NCI-H2081 treated with DMSO at 0.1 percent for 48 hours (cell line): ENCODE results near the gene BFSP2.
"Not testable (repeated sequence)": the region's sequence is repeated elsewhere in the genome, so short reads cannot be mapped to it uniquely, and the experiment has no call there.

Experiments used
- DNase-seq: peaks from one replicate; lab custom pipeline; 2025; lab: John Stamatoyannopoulos, UW

Gene BFSP2

DNA sequence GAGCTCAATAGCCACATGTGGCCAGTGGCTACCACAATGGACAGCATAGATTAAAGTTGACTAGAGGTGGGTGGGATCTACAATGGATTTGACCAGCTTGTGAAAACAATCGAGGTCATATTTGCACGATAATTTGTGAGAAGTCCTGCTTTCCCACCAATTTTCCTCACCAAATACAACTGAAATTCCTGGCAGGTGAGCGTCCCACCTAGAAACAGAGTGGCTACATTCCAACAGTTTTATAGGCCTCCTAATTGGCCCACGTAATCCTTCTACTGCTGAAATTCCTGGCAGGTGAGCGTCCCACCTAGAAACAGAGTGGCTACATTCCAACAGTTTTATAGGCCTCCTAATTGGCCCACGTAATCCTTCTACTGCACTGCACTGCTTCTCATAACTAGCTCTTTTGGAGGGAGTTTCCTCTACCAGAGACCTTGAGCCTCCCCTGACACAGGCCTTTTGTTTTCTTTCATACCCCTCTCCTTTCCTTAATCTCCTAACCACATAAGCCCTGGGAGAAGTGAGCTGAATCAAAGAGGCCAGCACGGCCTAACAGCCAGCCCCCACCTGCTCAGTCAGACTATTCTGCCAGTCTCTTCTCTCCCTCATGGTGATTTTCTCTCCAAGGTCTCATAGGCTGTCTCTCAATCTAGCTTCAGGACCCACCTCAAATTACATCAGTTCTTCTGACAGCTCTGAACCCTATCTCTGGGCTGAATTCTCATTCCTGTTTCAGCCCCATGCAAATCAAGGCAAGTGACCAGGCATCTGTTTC is 80.2 kb downstream of the BFSP2 start:
- DNase-seq: no peak

GRCh38 chr3:133482474-133482873 is 82.6 kb downstream of the BFSP2 start:
- DNase-seq: not testable (repeated sequence)

DNA sequence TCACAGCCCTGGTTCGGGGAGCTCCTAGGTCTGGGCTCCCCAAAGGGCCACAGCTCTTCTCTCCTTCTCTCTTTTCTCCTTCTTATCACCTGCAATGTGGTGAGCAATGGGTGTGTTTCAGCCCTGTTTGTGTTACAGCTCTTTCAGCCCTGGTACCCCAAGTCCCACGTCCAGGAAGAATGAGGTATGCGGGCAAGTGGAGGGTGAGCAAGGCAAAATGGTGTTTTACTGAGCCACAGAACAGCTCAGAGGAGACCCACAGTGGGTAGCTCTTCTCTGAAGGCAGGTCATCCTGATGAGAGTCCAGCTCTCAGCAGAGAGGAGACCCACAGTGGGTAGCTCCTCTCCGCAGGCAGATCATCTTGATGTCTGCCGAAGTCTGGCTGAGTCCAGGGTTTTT is 86.8 kb downstream of the BFSP2 start:
- DNase-seq: no peak

GRCh38 chr3:133487204-133487603 is 87.3 kb downstream of the BFSP2 start:
- no peak for DNase-seq

GRCh38 chr3:133487920-133488540 is 88.2 kb downstream of the BFSP2 start:
- no peak for DNase-seq

- no peak for DNase-seq
Measured at GRCh38 chr3:133488785-133489367, 89.0 kb downstream of the BFSP2 start.

- DNase-seq: no peak
Measured at GRCh38 chr3:133489466-133490085, 89.7 kb downstream of the BFSP2 start.

DNA sequence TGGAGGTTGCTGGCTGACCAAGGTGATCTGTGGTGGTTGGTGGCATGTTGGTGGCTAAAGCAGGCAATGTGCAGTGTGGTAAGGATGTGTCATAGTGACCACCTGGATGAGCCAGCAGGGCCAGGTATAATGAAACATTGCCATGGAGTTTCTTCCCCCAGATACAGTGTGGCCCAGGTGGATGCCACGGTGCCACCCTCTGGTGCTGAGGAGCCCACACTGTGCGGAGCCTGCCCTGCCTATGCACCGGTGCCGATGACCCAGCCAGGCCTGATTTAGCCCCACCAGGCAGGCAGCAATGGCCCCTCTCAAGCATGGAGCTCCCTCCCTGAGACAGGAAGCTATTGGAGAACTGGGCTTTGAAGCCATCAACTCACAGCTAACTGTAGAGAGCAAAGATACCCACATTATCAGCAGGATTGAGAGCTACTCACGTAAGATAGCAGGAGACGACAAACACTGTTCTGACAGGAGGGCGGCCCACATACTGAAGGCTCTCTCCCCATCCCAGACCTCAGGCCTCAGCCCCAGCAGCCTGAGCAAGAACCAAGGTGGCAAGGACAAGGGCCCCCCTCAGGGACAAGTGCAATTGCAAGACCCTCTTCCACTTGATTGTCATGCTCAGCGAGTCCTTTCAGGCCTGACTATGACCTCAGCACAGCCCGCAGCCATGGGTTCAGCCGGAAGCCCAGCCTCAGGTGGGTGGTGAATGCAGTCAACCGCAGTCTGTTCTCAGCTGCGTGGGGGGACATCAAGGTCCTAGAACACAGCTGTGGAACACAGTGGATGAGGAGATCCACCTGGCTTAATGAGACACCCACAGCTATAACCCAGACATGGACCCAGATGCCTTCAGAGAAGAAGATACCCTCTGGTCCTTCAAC is 90.9 kb downstream of the BFSP2 start:
- DNase-seq: no peak

DNA sequence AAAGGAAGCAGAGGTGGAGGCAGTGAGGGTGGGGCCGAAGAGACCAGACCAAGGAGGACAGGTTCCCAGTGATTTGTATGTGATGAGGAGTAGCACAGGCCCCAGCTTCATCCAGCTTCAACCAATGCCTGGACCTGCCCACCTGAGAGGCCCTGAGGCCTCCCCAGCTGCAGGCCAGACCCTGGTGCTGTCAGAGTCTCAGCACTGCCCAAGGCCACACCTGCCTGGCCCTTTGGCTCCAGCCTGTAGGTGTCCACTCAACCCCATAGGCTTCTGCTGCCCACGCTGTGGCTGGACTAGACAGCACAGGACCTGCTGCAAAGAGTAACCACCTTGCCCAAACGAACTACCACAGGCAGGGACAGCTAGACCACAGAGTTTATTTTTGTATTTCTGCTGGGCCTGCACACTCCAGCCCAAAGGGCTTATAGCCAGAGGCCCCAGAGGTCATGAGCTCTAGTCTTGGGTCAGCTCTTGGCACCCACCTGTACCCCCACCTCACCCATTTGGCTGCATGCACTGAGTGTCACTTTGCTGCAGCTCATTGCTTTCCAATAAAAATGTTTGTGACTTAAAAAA is 91.7 kb downstream of the BFSP2 start:
- no peak for DNase-seq

GRCh38 chr3:133492159-133492741 is 92.4 kb downstream of the BFSP2 start:
- no peak for DNase-seq

GRCh38 chr3:133494469-133494868 is 94.6 kb downstream of the BFSP2 start:
- DNase-seq: no peak

- not testable (repeated sequence) for DNase-seq
Measured at GRCh38 chr3:133502542-133502941, 102.7 kb downstream of the BFSP2 start.

- DNase-seq: no peak
Measured at GRCh38 chr3:133503409-133503808, 103.6 kb downstream of the BFSP2 start.

DNA sequence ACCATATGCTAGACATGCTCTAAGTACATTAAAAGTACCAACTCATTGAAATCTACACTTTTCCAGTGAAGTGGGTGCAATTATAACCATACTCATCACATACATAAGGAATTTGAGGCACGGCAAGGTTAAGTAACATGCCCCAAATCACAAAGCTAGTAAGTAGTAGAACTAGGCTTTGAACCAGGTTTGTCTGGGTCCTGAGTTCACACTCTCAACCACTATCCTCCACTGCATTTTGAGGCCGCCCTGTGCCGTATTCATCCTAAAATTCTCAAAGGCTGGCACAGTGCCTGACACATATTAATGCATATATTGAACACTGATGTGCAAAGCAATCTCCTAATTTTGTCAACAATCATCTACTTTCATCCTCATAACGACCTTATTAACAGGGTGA is 104.9 kb downstream of the BFSP2 start:
- DNase-seq: no peak

DNA sequence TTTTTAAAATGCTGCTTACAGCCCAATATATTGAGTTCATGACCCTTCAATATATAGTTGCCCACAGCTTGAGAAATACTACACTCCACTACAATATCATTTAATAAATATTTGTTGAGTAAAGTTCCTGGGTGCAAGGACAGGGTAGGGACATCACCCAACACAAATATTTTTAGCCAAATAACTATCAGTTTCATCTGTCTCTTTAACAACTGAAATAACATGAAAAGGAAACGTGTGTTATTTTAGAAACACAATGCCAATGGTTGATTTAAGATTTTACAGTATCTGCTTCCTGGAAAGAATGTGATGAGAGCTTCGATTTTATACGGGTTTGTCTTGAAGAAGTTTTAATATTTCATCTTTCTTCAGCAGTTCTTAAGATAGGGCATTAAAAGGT is 106.0 kb downstream of the BFSP2 start:
- no peak for DNase-seq

DNA sequence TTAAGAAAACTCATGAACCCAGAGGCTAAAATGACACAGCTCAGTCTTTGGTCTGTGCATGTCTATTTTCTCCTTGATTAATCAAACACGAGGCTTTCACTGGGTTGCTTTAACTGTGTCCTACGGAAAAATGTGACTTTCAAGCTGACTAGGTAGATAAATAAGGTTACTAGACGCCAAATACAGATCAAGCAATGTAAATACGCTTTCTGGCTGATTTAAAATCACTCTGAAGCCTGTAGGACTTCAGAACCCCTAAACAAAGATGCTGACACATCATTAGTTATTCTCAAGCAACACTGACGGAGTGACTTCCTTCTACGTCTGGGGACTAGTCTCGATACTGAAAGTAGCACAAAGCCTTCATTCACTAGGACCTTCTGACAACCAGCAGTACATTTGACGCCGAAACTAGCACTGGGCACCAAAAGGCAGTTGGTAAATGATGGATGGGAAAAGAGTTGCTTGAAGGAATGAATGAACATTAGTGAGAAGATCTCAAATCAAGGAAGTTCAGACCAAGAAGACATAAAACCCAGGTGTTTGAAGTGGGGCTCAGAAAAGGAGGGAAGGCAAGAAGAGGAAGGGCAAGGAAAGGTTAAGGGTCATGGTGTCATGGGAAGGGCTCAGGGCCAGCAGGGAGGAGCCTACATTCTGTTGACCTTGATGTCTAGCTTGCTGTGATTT is 106.5 kb downstream of the BFSP2 start:
- DNase-seq: no peak

DNA sequence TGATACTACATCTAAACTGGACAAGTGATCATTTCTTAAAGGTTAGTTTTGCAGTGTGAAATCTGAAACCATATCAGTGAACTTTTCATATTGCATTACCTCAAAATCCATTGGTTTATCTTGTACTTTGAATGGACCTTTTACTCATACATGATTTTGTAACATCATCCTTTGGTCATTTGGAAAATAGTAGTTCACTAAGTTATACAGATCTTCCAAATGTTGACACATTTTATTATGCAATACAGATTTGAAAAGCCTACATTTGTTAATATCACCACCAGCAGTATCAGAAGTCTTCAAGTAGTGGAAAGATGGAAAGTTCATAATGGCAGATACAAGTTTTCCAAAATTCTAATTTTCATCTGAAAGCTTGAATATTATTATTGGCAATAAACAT is 109.6 kb downstream of the BFSP2 start:
- no peak for DNase-seq

- DNase-seq: no peak
Measured at GRCh38 chr3:133512416-133513089, 112.7 kb downstream of the BFSP2 start.

DNA sequence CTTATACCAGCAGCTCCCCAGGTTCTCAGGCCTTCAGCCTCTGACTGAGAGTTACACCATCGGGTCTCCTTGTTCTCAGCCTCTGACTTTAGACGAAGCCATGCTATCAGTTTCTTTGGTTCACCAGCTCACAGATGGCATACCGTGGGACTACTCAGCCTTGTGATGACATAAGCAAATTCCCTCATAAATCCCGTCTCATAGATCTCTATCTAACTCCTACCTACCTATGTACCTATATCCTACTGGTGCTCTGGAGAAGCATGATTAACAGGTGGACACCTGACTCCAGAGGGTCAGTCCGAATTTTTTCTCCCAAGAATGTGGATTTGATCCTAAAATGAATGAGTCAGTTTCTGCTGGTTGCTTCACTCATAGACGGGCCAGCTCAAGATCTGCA is 114.6 kb downstream of the BFSP2 start:
- no peak for DNase-seq

DNA sequence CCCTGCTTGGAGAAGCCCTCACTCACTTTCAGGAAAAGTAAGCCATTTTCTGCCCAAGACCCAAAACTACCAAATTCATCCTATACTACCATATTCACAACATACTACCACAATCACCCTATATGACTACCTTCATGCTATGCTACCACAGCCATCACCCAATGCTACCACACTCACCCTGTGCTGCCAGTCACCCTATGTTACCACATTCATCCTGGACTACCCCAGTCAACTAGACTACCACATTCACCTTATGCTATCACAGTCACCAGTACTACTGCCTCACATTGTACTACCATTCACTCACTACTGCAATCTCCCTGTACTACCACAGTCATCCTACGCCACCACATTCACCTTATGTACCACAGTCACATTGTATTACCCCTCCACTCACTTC is 115.3 kb downstream of the BFSP2 start:
- DNase-seq: no peak
